ENCODE data around the gene LCN10.
A peak's percentile ranks its signal among the peaks of the same experiment; 100 is the strongest.

LCN10 gene

GRCh38 chr9:136703276-136703860 lies 39.4 kb downstream of the LCN10 start:
- no peak overlapping the region for H3K4me3 ChIP-seq (ENCODE audit: low read depth, low read length)
- TF ChIP-seq CTCF (IDR thresholded peaks at IDR 0.05; ENCODE audit: low read depth, low read length, missing control alignments), result no peak
- DNase-seq (ENCODE audit: low read depth), result no peak

GRCh38 chr9:136701668-136702053 lies 41.1 kb downstream of the LCN10 start:
- DNase-seq (ENCODE audit: low read depth), result no peak
- H3K4me3 ChIP-seq (ENCODE audit: low read depth, low read length), result no peak overlapping the region
- TF ChIP-seq CTCF (IDR thresholded peaks at IDR 0.05; ENCODE audit: low read depth, low read length, missing control alignments), result no peak

- no peak for DNase-seq (ENCODE audit: low read depth)
- no peak for TF ChIP-seq CTCF (IDR thresholded peaks at IDR 0.05; ENCODE audit: low read depth, low read length, missing control alignments)
- H3K4me3 ChIP-seq (ENCODE audit: low read depth, low read length), result peak overlapping the region; percentile 36
These were observed 41.6 kb downstream of the LCN10 start for GRCh38 chr9:136700959-136701667.

- no peak overlapping the region for H3K4me3 ChIP-seq (ENCODE audit: low read depth, low read length)
- DNase-seq (ENCODE audit: low read depth), result no peak
- TF ChIP-seq CTCF (IDR thresholded peaks at IDR 0.05; ENCODE audit: low read depth, low read length, missing control alignments), result no peak
These were observed 42.4 kb downstream of the LCN10 start for GRCh38 chr9:136700304-136700703.

GRCh38 chr9:136698635-136699246 lies 44.0 kb downstream of the LCN10 start:
- TF ChIP-seq CTCF (IDR thresholded peaks at IDR 0.05; ENCODE audit: low read depth, low read length, missing control alignments), result no peak
- DNase-seq (ENCODE audit: low read depth), result no peak
- H3K4me3 ChIP-seq (ENCODE audit: low read depth, low read length), result no peak overlapping the region

GRCh38 chr9:136697821-136698526 lies 44.8 kb downstream of the LCN10 start:
- no peak for TF ChIP-seq CTCF (IDR thresholded peaks at IDR 0.05; ENCODE audit: low read depth, low read length, missing control alignments)
- no peak overlapping the region for H3K4me3 ChIP-seq (ENCODE audit: low read depth, low read length)
- DNase-seq (ENCODE audit: low read depth), result no peak
